Measurements from ENCODE around the gene FAM177B.

The FAM177B gene

DNA sequence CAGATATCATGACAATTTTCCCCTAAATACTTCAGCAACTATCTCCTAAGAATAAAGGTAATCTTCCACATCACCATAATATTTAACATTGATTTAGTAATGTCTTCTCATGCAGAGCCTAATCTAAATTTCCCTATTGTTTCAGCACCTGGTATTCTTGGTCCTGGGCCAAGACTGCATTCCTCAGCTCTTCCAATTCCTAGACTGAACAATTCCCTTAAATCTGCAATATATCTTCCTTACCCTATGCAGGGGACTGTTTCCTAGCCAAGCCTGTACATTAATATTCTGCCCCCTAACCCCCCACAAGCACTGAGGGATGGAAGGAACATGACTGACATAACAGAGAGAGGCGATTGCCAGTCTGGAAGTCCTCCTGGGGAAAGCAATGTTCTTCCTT lies 49.1 kb downstream of the FAM177B start:
- DNase-seq (ENCODE audit: low read depth, low spot score), result no peak

DNA sequence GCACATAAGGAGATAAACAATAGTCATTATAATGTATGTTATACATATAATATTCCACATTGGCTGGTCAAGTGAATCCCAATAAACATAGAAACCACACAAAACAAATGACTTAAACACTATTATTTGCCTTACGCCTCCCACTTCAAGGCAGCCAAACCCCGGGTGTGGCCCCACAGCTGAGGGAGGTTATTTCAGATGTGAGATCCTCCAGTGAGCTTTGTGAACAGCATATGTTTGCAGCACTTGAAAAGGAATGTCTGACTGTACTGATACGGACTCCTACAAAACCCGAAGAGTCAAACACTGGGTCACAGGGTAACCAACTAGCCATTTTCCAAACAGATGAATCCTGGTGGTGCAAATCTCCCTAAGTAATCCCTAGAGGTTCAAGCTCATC lies 50.7 kb downstream of the FAM177B start:
- no peak for DNase-seq (ENCODE audit: low read depth, low spot score)

DNA sequence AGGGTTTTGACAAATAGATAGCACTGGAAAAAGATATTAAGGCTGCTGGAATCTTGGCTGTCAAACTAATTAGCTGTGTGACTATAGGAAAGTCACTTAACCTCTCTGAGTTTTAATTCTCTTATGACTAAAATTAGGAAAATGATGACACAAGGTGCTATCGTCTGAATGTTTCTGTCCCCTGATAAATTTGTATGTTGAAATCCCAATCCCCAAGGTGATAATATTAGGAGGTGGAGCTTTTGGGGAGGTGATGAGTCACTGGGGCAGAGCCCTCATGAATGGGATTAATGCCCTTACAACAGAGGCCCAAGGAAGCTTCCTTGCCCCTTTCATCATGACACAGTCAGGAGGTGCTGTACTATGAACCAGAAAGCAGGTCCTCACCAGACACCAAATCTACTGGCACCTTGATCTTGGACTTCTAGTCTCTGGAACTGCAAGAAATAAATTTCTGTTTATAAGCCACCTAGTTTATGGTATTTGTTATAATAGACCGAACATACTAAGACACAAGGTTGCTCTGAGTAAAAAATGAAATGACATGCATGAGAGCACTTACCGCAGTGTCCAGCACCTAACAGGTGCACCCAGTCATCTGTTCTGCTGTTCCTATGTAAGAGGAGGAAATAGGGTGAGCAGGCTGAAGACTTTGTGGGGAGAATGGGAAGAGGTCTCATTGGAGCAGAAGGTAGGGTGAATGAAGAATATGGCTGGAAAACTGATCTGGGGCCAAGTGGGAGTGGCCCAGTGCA lies 51.6 kb downstream of the FAM177B start:
- DNase-seq (ENCODE audit: low read depth, low spot score), result no peak

DNA sequence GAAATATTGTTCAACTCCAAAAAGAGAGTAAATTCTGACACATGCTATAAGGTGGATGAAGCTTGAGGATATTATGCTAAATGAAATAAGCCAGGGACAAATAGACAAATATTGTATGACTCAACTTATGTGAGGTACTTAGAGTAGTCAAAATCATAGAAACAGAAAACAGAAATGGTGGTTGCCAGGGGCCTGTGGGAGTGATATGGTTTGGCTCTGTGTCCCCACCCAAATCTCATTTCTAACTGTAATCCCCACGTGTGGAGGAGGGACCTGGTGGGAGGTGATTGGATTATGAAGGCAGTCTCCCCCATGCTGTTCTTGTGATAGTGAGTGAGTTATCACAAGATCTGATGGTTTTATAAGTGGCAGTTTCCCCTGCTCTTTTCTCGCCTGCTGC lies 53.1 kb downstream of the FAM177B start:
- DNase-seq (ENCODE audit: low read depth, low spot score), result no peak

DNA sequence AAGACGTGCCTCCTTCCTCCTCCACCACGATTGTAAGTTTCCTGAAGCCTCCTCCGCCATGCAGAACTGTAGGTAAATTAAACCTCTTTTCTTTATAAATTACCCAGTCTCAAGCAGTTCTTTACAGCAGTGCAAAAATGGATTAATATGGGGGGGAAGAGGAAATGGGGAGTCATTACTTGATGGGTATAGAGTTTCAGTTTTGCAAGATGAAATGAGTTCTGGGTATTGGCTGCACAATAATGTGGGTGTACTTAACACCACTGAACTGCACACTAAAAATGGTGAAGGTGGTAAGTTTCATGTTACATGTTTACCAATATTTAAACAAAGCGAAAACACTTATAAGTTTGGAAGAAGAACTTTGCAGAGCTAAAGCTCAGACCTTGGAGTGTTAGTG lies 53.5 kb downstream of the FAM177B start:
- no peak for DNase-seq (ENCODE audit: low read depth, low spot score)

DNA sequence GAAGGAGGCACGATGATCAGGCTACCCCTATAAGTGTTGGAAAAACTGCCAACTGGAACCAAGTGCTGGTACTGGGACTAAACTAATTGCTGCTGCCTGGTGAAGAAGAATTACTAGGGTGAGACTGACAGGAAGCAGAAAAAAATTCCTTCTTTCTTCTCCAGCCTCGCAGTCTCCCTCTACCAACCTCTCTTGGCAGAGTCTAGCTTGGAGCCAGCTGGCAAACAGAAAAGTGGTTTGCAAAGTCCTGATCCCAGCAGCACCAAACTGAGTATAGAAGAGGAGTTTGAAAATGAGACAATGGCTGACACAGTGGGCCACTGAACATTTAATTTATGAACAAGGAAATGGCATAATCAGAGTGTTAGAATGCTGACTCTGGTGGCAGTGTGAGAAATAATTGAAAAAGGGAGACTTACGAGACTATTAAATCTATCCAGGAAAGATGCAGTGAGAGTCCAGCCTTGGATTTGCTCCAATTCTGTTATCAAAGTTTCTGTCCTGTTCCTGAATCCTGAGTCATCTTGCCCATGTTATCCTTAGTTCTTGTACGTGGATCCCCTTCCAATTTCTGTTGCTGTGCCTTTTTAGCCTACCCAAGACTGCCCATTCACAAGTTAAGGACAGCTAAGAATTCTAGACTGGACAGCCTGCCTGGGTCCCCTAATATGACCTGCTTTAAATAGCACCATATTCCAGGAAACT lies 54.2 kb downstream of the FAM177B start:
- DNase-seq (ENCODE audit: low read depth, low spot score), result no peak

DNA sequence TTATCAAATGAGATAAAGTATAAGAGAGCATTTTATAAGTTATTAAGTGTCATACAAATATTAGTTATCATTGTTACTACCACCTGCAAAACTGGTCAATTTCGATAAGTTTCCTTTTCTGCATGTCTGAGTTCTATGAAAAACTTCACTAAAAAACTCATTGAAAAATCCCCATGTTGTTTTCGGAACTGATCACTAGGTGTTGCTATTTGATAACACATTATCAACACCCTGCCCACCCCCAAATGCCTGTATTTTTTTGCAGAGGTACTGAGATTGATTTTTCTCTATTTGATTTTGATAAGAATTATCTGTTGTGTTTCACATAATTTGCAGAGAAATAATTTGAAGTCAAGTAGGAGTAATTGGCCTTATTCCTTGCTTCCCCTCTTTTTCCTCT lies 55.7 kb downstream of the FAM177B start:
- no peak for DNase-seq (ENCODE audit: low read depth, low spot score)

DNA sequence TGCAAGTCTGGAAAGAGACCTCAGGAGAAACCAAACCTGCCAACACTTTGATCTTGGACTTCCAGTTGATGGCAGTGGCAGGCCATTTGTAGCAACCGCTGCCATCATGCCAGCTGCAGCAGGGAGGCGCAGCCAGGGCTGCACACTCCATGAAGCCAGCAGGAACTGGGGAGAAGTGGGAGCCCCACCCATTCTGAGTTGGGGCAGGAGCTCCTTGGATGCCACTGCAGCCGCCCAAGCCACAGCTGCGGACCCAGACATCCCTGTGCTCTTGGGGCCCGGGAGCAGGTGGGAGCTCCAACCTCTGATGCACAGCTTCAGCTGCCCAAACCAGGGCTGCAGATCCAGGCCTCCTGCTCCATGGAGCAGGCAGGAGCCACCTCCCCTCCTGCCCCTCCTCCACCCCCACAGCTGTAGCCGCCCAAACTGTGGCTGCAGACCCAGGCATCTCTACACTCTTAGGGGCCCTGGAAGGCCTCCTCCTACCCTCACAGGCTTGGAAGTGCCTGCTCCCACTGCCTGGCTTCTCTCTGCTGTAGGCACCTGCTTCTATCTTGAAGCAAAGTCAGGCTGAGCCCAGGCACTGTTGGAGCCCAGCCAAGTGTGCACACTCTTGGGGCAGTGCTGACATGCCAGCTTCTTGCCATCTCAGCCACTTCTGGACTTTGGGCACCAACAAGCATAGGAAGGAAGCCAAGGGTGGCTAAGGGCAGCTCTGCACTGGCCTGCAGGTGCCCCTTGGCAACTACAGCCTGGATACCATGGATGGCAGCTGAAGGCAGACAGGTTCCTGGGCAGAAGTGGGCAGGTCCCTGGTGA lies 57.9 kb downstream of the FAM177B start:
- DNase-seq (ENCODE audit: low read depth, low spot score), result no peak

DNA sequence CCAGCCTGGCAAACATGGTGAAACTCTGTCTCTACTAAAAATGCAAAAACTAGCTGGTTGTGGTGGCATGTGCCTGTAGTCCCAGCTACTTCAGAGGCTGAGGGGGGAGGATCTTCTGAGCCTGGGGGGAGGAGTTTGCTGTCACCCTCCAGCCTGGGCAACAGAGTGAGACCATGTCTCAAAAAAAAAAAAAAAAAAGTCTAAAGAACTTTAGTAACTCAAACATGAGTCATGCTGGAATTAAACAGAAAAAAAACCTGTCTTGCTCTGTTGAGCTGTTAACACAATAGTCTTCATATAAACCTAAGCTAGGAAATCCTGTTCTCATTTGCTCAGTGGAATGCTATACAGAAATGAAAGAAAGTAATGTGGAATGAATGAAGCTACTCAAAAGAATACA lies 61.1 kb downstream of the FAM177B start:
- DNase-seq (ENCODE audit: low read depth, low spot score), result no peak

DNA sequence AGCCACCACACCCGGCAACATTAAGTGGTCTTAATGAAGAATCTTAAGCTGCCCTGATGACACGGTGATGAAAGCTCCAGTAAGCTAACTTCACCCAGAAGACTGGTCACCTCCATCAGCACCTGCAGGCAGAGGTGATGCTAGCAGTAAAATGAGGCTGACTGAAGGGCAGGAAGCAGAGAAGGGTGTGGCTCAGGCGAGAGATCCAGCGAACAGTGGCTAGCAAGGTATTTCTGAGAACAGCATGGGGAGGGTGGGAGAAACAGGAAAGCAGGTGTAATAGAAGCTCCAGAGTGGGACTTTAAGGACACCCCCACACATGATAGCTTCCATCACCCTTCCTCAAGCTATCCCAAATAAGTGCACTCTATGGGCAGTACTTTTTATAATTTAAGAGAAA lies 62.0 kb downstream of the FAM177B start:
- DNase-seq (ENCODE audit: low read depth, low spot score), result no peak

Data from smooth muscle cell of the brain vasculature (primary cell).